Cerebellar cortex (tissue), 1 donor: ENCODE measurements around the gene SLC11A2.

Source experiments
- DNase-seq: peaks from one replicate; pipeline ENCODE4 v3.0.0-alpha.2; 2015; ENCODE audit warnings: low spot score

SLC11A2 gene

DNA sequence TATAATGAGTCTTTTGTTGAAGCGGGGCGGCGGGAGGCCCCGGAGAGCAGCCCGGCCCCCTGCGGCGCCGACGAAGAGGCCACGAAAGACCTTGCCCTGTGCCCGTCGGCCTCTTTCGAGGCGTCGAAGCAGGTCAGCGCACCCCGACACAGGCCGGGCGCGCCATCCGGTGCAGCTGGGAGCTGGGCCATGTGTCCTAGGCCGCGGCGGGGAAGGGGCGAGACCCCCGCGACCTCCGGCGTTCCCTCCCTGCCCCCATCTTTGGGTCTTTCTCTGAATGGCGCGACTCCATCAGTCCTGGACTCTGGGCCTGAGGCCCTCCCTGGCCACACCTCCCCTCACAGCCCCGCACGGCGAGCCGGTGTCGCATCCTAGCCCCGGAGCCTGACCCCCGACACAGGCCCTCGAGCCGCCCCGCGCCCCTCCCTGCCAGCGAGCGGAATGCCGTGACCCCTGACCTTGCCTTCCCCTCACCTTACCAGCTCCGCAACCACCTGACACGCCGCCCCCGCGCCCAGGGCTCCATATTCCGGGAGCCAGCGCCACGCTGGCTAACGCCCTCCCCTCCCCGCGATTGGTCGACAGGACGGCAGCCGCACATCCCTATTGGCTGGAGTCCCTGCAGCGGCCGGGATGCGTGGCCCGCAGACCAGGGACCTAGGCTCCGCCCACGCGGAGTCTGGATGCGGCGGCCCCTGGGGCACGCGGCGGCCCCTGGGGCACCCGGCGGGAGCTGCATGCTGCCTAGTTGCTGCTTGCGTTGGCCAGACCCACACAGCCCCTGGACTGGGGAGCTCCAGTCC lies at the start of gene SLC11A2:
TSS of gene SLC11A2 (minus strand) at position 549 of the 803 bp plus-strand sequence. CDS start 15,656 bp downstream, outside the sequence.
- DNase-seq, result peak; percentile 97

DNA sequence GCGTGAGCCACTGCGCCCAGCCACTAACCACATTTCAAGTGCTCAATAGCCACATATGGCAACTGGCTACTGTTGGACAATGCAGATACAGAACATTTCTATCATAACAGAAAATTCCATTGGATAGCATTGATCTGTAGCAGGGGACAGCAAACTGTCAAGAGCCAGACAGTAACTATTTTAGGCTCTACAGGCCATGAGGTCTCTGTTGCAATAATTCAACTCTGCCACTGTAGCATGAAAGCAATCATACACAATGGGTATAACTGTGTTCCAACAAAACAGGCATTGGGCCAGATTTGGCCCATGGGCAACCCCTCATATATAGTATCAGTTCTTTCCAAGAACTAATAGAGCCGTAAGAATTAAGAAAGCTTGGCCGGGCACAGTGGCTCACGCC lies 49.2 kb upstream of the SLC11A2 start:
- no peak for DNase-seq

DNA sequence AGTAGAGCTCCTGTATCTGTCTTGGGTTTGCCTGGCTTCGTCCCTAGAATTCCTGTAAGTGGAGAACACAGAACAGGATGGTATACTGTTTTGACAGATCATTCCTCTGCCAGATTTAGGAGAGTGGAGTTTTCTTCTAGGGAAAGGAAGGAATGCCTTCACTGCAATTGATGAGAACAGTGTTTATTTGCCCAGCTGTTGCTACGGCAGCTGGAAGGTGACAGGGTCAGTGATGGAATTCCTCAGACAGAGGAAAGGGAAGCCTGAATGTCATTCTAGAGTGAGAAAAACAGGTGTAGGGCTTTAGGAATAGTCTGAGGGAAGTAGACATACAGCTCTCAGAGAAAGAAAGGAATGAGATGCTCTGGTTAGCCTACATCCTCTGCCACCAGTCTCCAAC lies 45.5 kb upstream of the SLC11A2 start:
- DNase-seq, result no peak

DNA sequence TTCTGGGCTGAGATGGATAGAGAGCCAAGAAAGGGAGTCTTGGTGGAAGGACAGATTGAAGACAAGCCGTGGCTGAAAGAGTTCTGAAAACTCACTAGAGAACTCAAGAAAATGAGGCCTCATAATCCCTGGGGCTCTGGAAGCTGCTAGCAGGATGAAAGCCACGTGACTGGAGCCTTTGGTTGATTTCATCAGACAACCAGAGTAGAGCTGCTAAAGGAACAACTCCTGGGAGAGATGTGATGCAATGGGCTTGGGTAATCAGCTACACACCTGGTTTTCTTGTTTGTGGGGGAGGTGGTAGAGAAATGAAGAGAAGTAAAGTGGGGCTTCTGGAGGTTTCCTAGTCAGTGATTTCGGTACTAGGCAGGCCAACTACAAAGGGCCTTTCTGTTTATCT lies 43.8 kb upstream of the SLC11A2 start:
- no peak for DNase-seq

DNA sequence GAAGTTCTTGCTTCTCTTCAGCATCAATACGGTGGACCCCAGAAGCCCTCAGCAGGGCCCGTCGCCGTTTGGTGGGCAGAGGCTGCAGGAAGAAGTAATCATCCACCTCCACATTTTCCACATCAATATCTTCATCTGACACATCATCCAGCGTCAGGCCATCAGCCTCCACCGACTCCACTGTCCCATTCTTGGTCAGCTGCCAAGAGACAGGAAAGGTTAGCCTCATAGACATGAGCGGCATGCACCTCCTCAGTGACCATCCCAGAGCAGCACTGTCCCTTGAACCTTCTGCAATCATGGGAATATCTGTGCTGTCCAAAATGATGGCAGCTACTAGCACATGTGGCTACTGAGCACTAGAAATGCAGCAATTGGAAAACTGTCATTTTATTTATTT lies 41.6 kb upstream of the SLC11A2 start:
- no peak for DNase-seq

DNA sequence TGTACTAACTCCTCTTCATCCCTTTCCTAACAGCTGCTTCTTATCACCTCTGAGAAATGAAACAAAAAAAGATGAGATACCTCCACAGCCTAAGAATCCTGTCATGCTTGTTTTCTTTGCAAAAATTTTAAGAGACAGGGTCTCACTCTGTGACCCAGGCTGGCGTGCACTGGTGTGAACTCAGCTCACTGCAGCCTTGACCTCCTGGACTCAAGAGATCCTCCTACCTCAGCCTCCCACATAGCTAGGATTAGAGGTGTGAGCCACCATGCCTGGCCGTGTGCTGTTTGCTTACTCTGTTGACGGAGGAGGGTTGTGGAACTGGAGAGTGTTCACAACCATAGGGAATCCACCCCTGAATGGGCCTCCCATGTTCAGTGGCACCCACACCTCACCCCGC lies 41.0 kb upstream of the SLC11A2 start:
- no peak for DNase-seq

DNA sequence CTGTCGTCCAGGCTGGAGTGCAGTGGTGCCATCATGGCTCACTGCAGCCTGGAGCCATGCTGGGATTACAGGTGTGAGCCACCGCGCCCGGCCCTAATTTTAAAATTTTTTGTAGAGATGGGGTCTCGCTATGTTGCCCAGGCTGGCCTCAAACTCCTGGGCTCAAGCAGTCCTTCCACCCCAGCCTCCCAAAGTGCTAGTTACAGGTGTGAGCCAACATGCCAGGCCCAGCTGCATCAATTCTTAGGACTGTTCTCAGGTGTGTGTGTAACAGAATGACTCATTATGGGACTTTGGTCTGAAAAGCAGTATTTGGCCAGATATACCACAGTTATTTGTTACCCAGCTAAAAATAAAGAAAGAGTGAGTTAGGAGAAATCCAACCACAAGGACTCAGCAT lies 39.3 kb upstream of the SLC11A2 start:
- no peak for DNase-seq

DNA sequence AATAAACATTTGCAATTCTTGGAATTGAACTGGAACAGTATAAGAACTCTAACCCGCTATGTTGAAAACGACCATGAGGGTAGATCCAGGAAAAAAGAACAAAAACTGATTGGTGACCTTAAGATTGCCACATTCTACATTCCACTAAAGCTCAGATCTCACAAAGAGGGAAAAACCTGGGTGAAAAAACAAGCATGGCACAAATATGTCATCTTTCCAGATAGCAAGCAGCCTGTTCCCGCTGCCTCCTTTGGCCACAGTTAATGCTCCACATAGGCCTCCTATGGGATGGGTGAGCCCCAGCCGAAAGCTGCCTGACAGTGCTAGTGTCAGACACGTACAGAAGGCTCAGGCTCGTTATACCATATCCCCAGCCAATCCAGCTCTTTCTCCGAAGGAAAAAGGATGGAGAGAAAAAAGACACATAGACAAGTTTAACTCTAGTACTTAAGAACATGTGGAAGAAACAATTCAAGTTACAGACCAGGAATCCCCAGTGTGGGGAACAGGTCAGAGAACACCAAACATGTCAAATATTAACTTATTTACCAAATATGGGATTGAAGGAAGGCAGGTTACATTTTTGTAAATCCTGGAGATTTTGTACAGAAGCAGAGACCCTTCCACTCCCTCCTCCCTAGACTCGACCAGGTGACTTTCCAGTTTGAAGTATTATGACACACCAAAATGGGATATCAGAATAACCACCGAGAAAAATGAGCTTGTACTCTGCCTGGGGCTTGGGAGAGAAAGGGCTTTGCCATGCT lies 36.6 kb upstream of the SLC11A2 start:
- DNase-seq, result no peak

DNA sequence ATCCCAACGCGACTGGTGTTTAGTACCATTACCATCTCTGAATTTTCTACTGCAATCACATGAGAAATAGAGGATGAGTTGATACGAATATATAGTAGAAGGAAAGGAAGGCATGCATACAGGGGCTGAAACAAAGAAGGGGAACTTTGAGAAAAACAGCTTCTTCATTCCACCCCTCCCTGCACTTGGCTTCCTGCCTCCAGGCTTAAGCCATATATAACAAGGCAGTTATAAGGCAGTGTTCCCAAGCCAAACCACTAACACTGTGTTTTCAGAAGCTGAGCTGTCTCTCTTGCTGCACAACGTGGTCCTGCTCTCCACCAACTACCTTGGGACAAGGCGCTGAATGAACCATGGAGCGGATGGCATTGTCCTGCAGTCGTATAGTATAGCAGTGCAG lies 32.9 kb upstream of the SLC11A2 start:
- no peak for DNase-seq

DNA sequence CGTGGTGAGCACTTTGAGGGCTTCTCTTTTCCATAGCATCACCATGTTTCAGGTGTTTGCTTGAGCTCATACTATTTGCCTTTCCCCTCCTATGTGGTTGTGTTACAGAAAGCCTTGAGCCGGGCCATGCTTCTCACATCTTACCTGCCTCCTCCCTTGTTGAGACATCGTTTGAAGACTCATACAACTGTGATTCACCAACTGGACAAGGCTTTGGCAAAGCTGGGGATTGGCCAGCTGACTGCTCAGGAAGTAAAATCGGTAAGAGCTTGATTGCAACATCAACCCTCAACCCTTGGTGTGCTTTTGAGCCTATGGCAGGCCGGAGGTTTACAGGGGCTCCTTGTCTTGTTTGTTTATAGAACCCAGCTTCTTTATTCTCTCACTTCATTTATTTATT lies 30.1 kb upstream of the SLC11A2 start:
- DNase-seq, result no peak

DNA sequence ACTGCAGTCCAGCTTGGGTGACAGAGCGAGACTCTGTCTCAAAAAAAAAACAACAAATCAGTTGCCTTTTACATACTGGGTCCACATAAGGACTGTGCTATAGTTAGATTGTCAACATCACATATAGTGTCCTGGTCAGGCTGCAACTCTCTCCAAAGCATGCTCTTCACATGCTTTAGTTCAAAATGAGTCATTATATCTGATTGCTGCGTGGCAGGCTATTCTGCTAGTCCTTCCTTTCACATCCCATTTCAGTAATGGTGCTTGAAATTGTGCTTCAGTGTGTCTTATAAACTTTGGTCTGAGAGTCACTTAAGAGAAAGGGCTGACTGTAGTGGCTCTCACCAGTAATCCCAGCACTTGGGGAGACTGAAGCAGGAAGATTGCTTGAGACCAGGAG lies 28.9 kb upstream of the SLC11A2 start:
- no peak for DNase-seq

DNA sequence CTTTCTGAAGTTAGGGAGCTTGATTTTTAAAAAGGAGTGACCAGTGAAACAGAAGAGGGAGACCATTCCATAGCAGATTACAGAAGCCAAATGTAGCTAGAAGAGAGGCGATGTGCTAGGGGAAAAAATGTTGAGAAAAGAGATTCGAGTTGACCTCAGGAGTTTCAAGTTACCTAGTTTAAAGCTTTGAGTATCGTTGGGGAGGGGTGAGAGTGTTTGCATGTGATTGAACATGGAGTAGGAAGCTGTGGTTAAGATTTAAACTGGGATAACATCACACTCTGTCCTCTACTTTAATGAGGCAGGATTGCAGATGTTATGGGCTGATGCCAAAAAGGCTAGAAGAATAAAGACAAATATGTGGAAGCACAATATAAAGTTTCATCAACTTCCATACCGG lies 25.6 kb upstream of the SLC11A2 start:
- no peak for DNase-seq

DNA sequence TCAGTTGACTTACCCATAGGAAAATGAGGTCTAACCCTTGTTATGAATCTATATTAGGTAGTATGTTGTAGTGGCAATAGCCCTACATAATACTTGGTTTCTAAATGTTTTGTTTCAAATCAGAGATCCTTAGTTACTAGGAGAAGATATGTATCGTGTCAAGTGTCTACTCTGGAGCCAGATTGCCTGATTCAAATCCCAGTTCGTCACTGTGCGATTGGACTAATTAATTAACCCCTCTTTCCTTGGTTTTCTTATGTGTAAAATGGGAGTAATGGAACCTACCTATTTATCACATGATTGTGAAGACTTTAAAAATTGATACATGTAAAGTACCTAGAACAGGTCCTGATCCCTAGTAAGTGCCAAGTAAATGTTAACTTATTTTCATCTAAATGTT lies 23.3 kb upstream of the SLC11A2 start:
- DNase-seq, result no peak

DNA sequence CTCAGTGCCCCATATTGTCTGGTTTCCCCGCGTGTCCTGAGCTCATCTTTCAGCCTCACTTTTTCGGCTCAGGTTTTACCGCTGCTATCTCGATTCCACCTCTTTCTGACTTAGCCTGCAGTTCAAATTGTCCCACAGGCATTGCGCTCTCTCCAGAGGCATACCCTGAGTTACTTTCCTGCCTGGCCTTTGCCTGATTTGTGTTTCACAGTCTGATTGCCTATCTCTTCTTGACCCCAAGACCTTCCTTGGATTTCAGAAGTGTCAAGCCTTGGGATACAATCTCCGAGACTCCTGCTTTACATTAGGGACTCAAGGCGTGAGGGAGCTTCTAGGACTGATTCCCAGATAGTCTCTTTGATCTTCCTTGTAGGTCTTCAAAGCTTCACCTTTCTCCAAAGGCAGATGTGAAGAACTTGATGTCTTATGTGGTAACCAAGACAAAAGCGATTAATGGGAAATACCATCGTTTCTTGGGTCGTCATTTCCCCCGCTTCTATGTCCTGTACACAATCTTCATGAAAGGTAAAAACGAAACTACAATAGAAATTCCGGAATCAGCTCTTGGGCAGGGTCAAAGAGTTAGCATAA lies 22.6 kb upstream of the SLC11A2 start:
- peak; percentile 25 for DNase-seq

DNA sequence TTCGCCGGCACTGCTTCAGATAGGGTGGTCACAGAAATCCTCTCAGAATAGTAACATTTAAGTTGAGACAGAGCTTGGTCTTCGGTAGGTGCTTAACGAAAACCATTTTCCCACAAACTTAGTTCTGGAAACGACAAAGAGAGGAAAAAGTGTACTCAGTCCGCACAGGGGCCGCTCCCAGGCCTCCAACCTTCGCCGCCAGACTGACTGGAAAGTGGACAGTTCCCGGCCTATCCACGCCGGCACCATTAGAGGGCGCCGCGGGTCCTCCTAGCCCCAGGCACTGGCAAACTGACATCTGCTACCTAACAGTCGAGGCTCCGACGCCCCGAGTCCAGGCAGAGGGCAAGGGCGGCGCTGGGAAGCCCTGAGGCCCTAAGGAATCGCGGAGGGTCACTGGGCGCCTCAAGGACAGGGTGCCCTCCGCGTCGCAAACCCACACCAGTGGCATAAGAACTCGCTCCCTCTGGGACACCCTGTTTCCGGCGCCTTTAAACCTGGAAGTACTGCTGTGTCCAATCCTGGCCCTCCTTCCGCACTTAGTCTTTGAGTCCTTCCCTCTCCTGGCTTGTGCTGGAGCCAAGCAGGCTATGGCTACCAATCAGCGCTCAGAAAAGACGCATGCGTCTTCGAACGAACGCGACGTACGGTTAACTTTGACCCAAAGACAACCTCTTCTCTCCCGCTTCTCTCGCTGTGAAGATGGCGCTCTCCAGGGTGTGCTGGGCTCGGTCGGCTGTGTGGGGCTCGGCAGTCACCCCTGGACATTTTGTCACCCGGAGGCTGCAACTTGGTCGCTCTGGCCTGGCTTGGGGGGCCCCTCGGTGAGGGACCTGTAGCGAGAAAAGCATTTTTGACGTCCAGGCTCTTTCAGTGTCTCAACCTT lies 21.7 kb upstream of the SLC11A2 start, which contains the start of gene LETMD1:
TSS of gene LETMD1 (plus strand) at position 673 of the 886 bp plus-strand sequence. CDS start at position 703, 30 bp downstream.
- DNase-seq, result peak; percentile 99

DNA sequence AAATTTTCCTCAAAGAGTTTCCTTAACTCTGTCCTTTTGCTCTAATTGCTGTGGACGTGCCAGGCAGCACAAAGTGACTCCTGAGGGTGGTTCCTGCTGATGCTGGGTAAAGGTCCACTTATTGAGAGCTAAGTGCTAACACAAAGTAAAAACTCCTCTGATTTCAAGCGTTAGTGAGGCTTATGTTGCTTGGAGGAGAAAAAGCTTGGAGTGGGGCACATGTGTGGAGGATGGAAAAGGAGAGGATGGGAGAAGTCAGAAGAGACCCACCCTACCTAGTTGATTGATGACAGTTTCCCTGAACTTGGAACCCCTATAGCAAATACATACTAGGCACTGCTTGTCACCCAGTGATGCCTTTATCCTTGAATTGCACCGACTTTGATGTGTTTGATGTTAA lies 10.1 kb upstream of the SLC11A2 start:
- no peak for DNase-seq

DNA sequence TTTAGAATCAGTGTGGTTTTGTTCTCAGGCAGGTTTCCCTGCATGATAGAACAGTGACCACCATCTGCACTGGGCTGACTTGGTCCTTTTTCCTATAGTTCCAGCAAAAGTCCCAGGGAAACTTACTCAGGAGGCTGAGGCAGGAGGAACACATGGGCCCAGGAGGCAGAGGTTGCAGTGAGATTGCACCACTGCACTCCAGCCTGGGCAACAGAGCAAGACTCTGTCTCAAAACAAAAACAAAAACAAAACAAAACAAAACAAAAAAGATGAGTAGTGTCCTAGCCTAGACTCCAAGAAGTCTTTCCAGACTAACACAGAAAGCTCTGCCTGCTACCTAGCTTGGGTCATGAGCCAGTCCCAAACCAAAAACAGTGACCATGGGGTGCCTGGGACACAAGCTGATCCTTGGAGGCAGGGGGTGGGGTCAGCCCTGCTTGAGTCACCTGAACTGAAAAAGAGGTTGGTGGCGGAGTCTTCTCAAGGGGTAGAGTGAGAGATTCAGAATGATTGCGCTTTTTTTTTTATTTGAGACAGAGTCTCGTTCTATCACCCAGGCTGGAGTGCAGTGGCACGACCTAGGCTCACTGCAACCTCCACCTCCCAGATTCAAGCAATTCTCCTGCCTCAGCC lies 7.4 kb upstream of the SLC11A2 start:
- no peak for DNase-seq

DNA sequence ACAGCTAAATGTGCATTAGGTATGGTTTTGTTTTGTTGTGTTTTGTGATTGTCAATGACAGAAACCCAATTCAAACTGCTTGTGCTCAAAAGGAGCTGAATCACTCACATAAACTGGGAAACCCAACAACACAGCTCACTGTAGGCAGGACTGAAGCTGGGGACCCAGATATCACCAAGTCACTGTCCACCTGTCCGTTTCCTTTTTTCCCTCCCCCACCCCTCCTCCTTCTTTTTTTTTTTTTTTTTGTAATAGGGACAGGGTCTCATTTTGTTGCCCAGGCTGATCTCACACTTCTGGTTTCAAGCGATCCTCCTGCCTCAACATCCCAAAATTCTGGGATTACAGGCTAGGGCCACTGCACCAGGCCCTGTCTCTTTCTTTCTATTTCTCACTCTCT lies 6.9 kb upstream of the SLC11A2 start:
- no peak for DNase-seq

DNA sequence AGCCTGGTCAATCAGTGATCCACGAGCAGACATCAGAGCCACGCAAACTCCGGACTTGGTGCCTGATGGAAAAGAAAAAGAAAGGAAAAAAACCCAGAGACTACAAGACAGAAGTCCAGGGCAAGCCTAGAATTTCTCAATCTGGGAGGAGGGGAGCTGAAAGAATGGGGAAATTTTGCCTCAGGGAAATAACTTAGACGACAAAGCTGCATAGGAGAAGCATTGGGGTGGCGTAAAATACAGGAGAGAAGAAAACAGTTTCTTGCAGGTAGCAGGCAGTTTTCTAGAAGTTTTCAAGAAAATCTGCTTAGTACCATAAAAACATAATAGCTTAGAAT lies 2.6 kb upstream of the SLC11A2 start:
- no peak for DNase-seq

DNA sequence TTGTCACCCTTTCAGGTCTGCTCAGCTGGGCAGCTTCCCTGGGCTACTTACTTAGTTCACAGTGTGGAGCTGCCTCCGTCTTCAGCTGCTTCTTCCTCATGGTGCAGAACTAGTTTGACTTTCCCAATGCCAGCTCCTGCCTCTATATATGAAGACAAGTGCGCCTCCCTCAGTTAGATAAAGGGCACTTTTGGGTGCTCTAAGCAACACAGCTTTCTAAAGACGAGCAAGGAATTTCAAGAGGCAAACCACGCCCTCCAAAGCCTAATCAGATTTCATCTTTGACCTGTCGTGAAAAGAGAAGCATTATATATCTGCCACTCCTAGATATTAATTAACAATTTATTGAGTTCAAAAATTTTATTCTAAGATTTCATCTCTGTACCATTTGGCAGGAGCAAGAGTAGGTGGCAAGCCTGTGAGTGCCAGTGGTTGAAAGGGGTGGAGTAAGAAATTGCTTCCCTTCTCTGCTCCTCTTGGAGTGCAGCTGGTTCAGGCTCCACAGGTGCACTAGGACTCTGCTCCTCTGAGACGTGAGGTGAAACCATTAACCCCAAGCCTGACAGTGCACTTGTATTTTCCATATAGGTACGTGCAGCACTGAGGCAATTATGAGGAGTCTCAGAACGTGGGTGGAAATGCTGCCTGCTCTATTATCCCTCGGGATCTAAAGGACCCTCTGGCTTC lies 2.1 kb upstream of the SLC11A2 start:
- DNase-seq, result peak; percentile 64

DNA sequence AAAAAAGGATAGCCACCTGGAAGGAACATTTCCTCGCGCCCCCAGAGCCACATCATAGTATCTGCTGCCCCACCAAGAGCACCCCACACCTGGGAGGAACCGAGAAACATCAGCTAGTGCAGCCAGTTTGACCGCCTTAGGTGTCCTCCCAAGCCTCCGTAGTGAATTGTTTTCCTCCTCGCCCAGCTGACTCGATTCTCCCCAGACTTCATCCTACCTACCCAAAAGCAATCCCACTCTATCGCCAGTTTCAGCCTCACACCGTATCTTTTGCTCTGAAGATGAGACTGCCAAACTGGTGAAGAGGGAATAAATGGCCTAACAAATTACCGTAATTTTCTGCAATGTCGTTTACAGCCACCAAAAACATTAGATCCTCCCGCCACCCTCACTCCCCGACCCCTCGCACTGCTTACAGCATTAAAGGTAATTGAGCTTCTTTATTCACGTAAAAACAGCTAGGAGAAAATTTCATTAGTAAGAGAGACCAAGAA lies 1.2 kb upstream of the SLC11A2 start:
- DNase-seq, result no peak
